Measurements from ENCODE around the gene IFIT1.
"Not testable (repeated sequence)": the region's sequence is repeated elsewhere in the genome, so short reads cannot be mapped to it uniquely, and the experiment has no call there.

The IFIT1 gene

GRCh38 chr10:89444819-89445218, 52.4 kb downstream of the IFIT1 start:
- not testable (repeated sequence) for DNase-seq

- no peak for DNase-seq
These were observed 58.5 kb downstream of the IFIT1 start for GRCh38 chr10:89450901-89451300.

- DNase-seq: no peak
These were observed 59.8 kb downstream of the IFIT1 start for GRCh38 chr10:89452193-89452592.

- no peak for DNase-seq
These were observed 62.3 kb downstream of the IFIT1 start for GRCh38 chr10:89454561-89455347.

Data from NK-92 treated with Interleukin-12 subunit alpha and Interleukin-12 subunit beta, amount 100 ng/mL, for 24 hours (cell line).